ENCODE measurements around the gene FAM117A. TPM values are rescaled to one million over a fixed set of nuclear protein-coding genes. Genes with fewer than 3 reads are reported as not detected.

The FAM117A gene
- total and polyA plus RNA-seq, 2 of the 8 experiments (the other 6 are each of a cell fraction or from before 2014, with no cell fraction given): 28.4 to 45.7 TPM

DNA sequence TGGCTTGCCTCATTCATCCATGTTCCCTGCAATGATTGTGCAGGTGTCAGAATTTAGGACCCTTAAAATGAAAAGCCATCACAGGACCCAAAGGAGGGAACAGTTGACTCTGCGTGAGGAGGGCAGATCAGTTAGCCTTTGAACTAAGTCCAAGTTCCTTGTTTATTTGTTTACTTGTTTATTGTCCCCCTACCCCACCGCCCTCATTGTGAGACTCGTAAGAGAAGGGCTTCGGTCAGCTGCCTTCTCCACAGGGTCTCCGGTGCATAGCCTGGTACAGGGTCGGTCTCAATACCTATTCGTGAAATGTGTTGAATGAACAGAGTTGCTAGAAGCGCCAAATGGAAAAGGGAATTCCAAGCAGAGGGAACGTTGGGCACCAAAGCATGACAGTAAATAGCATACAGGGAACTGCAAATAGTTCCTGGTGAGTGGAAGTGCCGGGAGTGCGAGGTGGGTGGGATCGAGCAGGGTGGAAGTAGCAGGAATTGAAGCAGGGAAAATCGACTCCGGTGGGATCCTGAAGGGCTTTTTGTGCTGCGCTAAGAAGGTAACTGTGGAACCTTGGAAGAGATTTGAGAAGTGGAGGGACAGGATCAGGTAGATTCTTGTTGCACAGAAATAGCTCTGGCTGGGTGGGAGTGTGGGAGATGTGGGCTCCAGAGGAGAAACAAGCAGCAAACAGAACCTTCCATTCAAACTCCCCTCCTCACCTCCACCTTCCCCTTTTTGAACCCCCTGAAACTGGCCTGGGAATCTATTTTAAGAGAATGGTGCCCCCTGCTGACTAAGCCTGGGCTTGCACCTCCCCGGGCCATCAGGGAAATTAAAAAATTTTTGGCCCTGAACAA, 68.9 kb downstream of the FAM117A start:
- no peak overlapping the region for H3K56ac ChIP-seq (replicated peaks; ENCODE audit: insufficient read length, low read depth, low read length)
- no peak overlapping the region for H2BK5ac ChIP-seq (ENCODE audit: low read depth, low read length)
- no peak overlapping the region for H3K9ac ChIP-seq (replicated peaks in 1 of 4; ENCODE audit: extremely low read depth in 1 of 4, low read depth in 3 of 4, low read length in 3 of 4)
- no peak overlapping the region for H4K91ac ChIP-seq (replicated peaks; ENCODE audit: insufficient read length, low read length)
- H3K4me2 ChIP-seq (ENCODE audit: insufficient read depth in 1 of 2, low read depth in 2 of 2, low read length in 2 of 2): peak overlapping the region in 1 of 2 experiments; percentile 41; a peak in 2 of 4 replicates
- H2AK5ac ChIP-seq (ENCODE audit: low read depth, low read length): 0 out of 2 replicates have a peak overlapping the region, but pooled peaks have one; percentile 66
- no peak overlapping the region for H3K18ac ChIP-seq (ENCODE audit: extremely low read depth, low read length)
- H4K20me1 ChIP-seq (replicated peaks in 1 of 2; ENCODE audit: control insufficient read depth in 1 of 2, insufficient read depth in 2 of 2, low read length in 2 of 2): no peaks in the 10 kb centered on the region
- no peak overlapping the region for H2BK120ac ChIP-seq (replicated peaks; ENCODE audit: low read depth, low read length)
- FAIRE-seq: peak; percentile 66
- TF ChIP-seq KDM4A (IDR thresholded peaks at IDR 0.05; ENCODE audit: low read depth, low read length, severe bottlenecking) (no peak), RAD21 (IDR thresholded peaks at IDR 0.05 in 1 of 2, conservative IDR thresholded peaks at IDR 0.05 in 1 of 2; ENCODE audit: low read depth in 2 of 2, low read length in 2 of 2) (peak; percentile 91 to 97)
- TF ChIP-seq, protein P1, sequence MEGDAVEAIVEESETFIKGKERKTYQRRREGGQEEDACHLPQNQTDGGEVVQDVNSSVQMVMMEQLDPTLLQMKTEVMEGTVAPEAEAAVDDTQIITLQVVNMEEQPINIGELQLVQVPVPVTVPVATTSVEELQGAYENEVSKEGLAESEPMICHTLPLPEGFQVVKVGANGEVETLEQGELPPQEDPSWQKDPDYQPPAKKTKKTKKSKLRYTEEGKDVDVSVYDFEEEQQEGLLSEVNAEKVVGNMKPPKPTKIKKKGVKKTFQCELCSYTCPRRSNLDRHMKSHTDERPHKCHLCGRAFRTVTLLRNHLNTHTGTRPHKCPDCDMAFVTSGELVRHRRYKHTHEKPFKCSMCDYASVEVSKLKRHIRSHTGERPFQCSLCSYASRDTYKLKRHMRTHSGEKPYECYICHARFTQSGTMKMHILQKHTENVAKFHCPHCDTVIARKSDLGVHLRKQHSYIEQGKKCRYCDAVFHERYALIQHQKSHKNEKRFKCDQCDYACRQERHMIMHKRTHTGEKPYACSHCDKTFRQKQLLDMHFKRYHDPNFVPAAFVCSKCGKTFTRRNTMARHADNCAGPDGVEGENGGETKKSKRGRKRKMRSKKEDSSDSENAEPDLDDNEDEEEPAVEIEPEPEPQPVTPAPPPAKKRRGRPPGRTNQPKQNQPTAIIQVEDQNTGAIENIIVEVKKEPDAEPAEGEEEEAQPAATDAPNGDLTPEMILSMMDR (IDR thresholded peaks at IDR 0.05; ENCODE audit: control extremely low read depth in 1 of 3, insufficient read depth in 1 of 3, low read depth in 1 of 3, low read length in 3 of 3): peak; percentile 60 to 90 (median 79)
- no peak overlapping the region for H3K27ac ChIP-seq (ENCODE audit: low read depth, low read length)
- no peaks in the 10 kb centered on the region; a peak in 1 of 7 replicates for H3K27me3 ChIP-seq (replicated peaks in 1 of 4; ENCODE audit: control insufficient read depth in 3 of 4, extremely low read depth in 1 of 4, insufficient read depth in 3 of 4, low read length in 3 of 4)
- H3K36me3 ChIP-seq (ENCODE audit: control insufficient read depth in 2 of 4, insufficient read depth in 4 of 4, low read length in 3 of 4): peaks cover 0 to under 1% (median under 1%) of the 10 kb centered on the region in 4 experiments; a peak in 1 of 8 replicates
- ChIA-PET CTCF (ENCODE audit: partially characterized antibody) (interaction anchor here (0.6 to 19.2 kb wide), 29 partner anchors 8 to 302 kb away, joined by 3 to 310 read pairs (median 5); partner anchors contain the start of genes NXPH3 and SLC35B1), POLR2A (ENCODE audit: partially characterized antibody) (interaction anchor here (0.6 to 4.9 kb wide), 5 partner anchors 7 to 124 kb away, joined by 3 to 29 read pairs (median 3); partner anchors contain the start of genes SLC35B1 and SPOP)
- H3K14ac ChIP-seq (ENCODE audit: insufficient read length): no peak overlapping the region
- peaks cover 0 to 2% (median under 1%) of the 10 kb centered on the region in 4 experiments; a peak in 4 of 7 replicates for H3K4me1 ChIP-seq (replicated peaks in 1 of 4; ENCODE audit: control insufficient read depth in 3 of 4, insufficient read depth in 4 of 4, low read length in 3 of 4)
- H3K79me1 ChIP-seq (ENCODE audit: low read depth, low read length): no peaks in the 10 kb centered on the region
- peak in 1 of 2 experiments; percentile 90 for DNase-seq (ENCODE audit: low read depth in 1 of 2, low spot score in 2 of 2)
- WGBS, 2 experiments (ENCODE audit: extremely low coverage in 1 of 2, insufficient coverage in 1 of 2, insufficient read length in 1 of 2, insufficient replicate concordance in 2 of 2, low coverage in 1 of 2, low lambda C conversion rate in 2 of 2, missing lambda C conversion rate in 1 of 2): 74% methylated on average over 16 of the region's 16 CpGs; no CpG with 5 or more reads in 1 of the 2 experiments
- no peak overlapping the region for H2BK20ac ChIP-seq (ENCODE audit: low read length)
- H3K23ac ChIP-seq (ENCODE audit: insufficient read length): no peak overlapping the region
- no peak overlapping the region for H4K5ac ChIP-seq (ENCODE audit: insufficient read length, low read depth, low read length)
- no peak overlapping the region for H3K4ac ChIP-seq (replicated peaks; ENCODE audit: insufficient read length, low read depth, low read length)
- no peaks in the 10 kb centered on the region for H3K79me2 ChIP-seq (ENCODE audit: control insufficient read depth in 1 of 2, insufficient read depth in 2 of 2, low read length in 2 of 2)
- H2BK12ac ChIP-seq (ENCODE audit: low read depth, low read length): no peak overlapping the region
- no peaks in the 10 kb centered on the region for H3K23me2 ChIP-seq (ENCODE audit: low read depth, low read length)
- no peak overlapping the region for H2BK15ac ChIP-seq (ENCODE audit: low read length)
- H2AFZ ChIP-seq (ENCODE audit: low read length): peak overlapping the region; percentile 15; the same call in 1 of the 2 replicates
- H4K8ac ChIP-seq (ENCODE audit: extremely low read depth, insufficient read depth, low read length): no peak overlapping the region
- no peaks in the 10 kb centered on the region for H3K9me3 ChIP-seq (ENCODE audit: insufficient read depth in 2 of 2, low read depth in 1 of 2, low read length in 1 of 2)
- peak overlapping the region in 1 of 4 experiments; percentile 2; a peak in 1 of 8 replicates for H3K4me3 ChIP-seq (ENCODE audit: extremely low read depth in 1 of 4, insufficient read depth in 2 of 4, low read depth in 3 of 4, low read length in 4 of 4)

Measured in H1 (cell line).